Stomach (tissue), 4 donors: ENCODE data around the gene NGDN.

Source experiments
- EP300 ChIP-seq: sonication (generic); formaldehyde crosslinking; IDR thresholded peaks from one replicate; pipeline ENCODE4 v1.6.1; 2017; ENCODE audit warnings: antibody characterized with exemption
- POLR2A ChIP-seq, 4 donors: fragments of 450-650 bp; IDR thresholded peaks; one replicate each; pipeline ENCODE4 v1.6.1; 2016; ENCODE audit warnings: antibody characterized with exemption in 4 of 4, control low read depth in 2 of 4, mild to moderate bottlenecking in 1 of 4, moderate library complexity in 1 of 4
- POLR2AphosphoS5 ChIP-seq, 3 donors: sonication (generic); formaldehyde crosslinking; IDR thresholded peaks; one replicate each; pipeline ENCODE4 v1.6.1; 2016; ENCODE audit warnings: antibody characterized with exemption in 3 of 3
- TF ChIP-seq, protein P1 (sequence below), 7 experiments: fragments of 450-650 bp in 4 of 7; fragments of 200-600 bp in 3 of 7; sonication (generic) in 3 of 7; IDR thresholded peaks; one replicate each; pipeline ENCODE4 v1.5.1; 2016 to 2019; ENCODE audit warnings: antibody characterized with exemption in 7 of 7, control low read depth in 2 of 7, mild to moderate bottlenecking in 1 of 7

DNA sequence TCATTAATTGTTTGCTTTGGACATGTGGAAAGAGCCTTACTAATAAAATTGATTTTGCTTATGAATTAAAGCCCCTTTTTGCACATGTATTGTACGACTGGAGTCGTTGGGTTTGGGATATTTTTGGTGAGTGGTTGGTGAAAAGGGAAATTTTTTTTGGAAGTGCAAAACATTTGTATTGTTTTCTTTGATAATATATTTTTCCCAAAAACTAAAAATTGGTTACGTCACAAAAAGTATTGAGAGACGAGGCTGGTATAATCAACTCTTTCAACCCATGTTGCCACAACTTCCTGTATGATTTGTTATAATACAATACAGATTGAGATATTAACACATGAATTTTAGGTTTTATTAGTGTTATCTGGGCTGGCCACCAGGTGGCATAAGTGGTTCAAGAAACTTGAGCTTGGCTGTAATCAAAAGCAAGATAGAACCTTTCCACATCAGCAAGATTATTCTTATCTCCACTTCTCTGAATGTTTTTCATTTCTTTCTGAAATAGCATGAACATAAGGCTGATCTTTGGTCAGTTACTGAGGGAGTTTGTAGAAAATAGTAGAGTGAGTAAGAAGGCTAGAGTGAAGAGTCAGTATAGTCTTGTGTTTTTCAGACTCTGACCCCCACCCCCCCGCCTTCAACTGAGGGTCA is 8.7 kb downstream of the NGDN start:
- TF ChIP-seq, protein P1, sequence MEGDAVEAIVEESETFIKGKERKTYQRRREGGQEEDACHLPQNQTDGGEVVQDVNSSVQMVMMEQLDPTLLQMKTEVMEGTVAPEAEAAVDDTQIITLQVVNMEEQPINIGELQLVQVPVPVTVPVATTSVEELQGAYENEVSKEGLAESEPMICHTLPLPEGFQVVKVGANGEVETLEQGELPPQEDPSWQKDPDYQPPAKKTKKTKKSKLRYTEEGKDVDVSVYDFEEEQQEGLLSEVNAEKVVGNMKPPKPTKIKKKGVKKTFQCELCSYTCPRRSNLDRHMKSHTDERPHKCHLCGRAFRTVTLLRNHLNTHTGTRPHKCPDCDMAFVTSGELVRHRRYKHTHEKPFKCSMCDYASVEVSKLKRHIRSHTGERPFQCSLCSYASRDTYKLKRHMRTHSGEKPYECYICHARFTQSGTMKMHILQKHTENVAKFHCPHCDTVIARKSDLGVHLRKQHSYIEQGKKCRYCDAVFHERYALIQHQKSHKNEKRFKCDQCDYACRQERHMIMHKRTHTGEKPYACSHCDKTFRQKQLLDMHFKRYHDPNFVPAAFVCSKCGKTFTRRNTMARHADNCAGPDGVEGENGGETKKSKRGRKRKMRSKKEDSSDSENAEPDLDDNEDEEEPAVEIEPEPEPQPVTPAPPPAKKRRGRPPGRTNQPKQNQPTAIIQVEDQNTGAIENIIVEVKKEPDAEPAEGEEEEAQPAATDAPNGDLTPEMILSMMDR (IDR thresholded peaks at IDR 0.05), result peak in 5 of 7 experiments; percentile 45 to 80 (median 65)
- TF ChIP-seq POLR2A (IDR thresholded peaks at IDR 0.05) (no peak), POLR2AphosphoS5 (IDR thresholded peaks at IDR 0.05) (no peak), EP300 (no peak)
